ENCODE data around the gene PHKB.

The PHKB gene

DNA sequence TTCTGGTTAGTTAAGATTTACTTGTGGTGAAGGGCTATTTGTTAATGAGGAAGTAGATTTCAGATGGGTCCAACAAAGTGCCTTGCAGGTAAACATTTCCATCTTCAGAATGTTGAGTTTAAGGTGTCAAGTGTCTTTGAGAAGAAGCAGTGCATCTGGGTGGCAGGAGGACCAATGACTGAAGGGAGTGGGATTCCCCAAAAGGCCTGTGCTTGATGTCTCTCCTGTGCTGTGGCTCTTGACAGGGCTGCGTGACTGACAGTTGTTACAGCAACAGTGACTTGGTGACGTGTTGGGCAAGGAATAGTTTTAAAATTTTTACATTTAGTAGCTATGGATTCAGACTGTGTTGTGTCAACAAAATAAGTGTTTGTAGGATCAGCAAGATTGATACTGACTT lies 149.9 kb downstream of the PHKB start:
- DNase-seq (ENCODE audit: insufficient read length, low spot score) = no peak
- TF ChIP-seq, protein P1, sequence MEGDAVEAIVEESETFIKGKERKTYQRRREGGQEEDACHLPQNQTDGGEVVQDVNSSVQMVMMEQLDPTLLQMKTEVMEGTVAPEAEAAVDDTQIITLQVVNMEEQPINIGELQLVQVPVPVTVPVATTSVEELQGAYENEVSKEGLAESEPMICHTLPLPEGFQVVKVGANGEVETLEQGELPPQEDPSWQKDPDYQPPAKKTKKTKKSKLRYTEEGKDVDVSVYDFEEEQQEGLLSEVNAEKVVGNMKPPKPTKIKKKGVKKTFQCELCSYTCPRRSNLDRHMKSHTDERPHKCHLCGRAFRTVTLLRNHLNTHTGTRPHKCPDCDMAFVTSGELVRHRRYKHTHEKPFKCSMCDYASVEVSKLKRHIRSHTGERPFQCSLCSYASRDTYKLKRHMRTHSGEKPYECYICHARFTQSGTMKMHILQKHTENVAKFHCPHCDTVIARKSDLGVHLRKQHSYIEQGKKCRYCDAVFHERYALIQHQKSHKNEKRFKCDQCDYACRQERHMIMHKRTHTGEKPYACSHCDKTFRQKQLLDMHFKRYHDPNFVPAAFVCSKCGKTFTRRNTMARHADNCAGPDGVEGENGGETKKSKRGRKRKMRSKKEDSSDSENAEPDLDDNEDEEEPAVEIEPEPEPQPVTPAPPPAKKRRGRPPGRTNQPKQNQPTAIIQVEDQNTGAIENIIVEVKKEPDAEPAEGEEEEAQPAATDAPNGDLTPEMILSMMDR (IDR thresholded peaks at IDR 0.05; ENCODE audit: insufficient read depth, missing control alignments) = no peak
- no peak for FAIRE-seq

DNA sequence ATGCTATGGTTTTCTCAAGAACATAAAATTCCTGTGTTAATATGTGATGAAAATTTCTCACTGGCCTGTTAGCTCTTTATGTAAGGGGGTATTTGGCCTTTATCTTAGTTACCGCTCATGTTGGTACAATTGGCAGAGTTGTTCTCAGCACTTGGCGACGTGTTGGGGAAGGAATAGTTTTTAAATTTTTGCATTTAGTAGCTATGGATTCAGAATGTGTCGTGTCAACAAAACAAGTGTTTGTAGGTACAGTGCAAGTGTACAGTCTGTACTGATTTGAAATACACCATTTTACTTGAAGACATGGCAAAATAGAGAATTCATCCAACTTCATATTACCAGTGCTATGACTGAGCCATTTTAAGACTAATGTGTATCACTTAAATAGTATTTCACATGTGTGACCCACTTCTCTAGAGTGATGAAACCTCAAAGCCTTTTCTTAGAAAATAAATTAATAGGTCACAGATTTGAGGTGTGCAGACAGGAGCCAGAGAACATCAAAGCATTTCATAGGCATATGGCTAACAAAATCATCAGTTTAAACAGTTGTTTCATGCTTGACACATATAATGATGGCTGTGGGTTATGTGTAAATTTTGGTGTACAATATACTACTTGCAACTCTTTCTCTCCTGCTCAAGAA lies 150.8 kb downstream of the PHKB start:
- no peak for FAIRE-seq
- TF ChIP-seq, protein P1 (IDR thresholded peaks at IDR 0.05; ENCODE audit: insufficient read depth, missing control alignments) = no peak
- DNase-seq (ENCODE audit: insufficient read length, low spot score) = no peak

DNA sequence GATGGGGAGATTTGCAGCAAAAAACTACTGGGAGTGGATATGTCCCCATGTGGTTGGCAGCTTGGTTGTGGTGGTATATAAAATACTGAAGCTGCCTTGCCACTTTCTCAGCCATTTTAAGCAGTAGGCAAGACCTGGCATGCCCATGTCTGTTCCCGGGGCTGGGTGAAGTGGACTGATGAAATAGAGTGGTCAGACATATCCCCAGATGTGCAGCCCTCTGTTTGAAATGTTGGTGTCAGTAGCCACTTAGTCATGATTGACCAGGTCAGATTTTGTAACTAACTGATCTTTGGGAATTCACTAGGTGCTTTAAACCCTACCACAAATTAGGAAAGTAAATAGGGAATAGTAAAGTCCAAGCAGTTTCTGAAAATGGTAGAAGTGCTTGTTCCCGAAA lies 151.6 kb downstream of the PHKB start:
- FAIRE-seq = no peak
- TF ChIP-seq, protein P1 (IDR thresholded peaks at IDR 0.05; ENCODE audit: insufficient read depth, missing control alignments) = no peak
- DNase-seq (ENCODE audit: insufficient read length, low spot score) = no peak

DNA sequence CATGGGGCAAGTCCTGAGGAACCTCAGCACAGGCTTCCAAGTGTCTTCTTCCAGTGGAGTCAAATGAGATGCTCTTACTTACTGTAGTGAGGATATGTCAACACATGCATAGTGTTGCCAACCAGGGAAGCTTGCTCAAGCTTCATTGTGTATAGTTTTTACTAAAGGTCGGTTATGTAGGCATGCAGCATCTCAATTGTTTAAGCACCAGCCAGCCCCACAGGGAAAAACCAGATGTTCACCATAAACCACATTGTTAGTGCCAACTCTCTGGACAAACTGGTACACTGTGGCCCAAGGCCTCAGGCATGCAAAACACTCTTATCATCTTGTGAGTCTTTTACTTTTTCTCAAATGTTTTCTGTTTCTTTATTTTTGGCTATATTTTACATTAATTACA lies 152.1 kb downstream of the PHKB start:
- FAIRE-seq (no peak), DNase-seq (ENCODE audit: insufficient read length, low spot score) (no peak)
- TF ChIP-seq, protein P1 (IDR thresholded peaks at IDR 0.05; ENCODE audit: insufficient read depth, missing control alignments) = no peak

DNA sequence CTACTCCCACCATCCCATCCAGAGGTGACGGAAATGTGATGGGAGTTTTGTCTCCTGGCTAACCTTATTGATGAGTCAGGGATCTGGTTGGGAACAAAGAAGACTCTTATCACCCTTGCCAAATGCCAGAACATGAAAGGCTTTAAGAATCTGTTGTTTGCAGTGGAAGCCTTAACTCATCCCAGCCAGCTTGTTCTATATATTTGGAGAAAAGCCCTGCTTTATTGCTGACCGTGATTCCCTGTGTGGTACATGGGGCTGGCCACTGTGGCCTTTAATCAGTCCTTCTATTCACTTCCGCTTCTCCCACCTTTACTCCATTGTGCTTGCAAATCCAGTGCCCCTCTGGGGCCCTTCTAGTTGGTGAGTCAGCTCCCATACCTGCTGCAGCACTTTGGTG lies 156.6 kb downstream of the PHKB start:
- TF ChIP-seq, protein P1 (IDR thresholded peaks at IDR 0.05; ENCODE audit: insufficient read depth, missing control alignments) = no peak
- FAIRE-seq (no peak), DNase-seq (ENCODE audit: insufficient read length, low spot score) (no peak)

DNA sequence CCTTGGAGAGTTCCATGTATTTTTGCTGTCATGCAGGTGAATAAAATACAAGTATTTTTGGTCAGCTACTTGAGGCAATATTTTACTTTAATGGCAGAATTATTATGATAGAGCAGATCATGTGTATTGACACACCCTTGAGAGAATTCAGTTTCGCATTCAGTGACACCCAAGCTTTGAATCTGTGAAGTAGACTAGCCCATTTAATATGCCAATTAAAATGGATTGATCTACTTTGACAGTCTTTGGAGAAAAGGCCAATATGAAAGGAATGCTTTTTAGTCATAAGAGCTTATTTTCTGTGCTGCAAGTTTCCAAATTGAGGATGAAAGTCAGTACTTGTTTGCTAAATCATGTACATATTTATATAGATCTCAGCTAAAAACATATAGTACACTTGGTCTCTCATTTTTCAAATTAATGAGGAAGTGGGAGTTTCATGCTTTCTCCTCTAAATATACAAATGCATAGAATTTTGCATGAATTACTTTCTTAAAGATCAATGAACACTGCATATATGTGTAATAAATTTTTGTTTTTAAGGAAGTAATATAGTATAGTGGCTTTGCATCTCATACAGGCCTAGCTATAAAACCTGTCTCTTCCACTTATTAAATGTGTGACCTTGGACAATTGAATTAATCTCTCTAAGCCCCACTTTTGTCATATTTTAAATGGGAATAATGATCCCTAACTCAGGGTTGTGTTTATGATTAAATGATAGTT lies 161.5 kb downstream of the PHKB start:
- FAIRE-seq = no peak
- no peak for DNase-seq (ENCODE audit: insufficient read length, low spot score)
- TF ChIP-seq, protein P1 (IDR thresholded peaks at IDR 0.05; ENCODE audit: insufficient read depth, missing control alignments) = no peak

DNA sequence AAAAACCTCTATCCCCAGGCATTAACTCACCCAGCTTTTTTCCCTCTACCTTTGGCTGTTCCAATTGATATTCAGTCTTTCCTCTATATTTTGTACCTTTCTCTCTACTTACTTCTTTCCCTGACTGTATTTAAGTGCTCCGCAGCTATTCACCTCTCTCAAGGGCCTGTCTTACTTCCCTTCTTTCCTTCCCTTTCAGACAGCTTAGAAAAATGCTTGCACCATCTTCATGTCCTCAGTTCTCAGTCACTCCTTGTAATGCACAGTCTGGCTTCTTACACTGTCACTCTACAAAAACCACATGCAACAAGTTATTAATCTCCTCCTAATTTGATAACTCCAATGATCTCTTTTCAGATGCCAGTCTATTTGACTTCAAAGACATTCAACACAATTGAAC lies 163.4 kb downstream of the PHKB start:
- FAIRE-seq (no peak), DNase-seq (ENCODE audit: insufficient read length, low spot score) (no peak)
- TF ChIP-seq, protein P1 (IDR thresholded peaks at IDR 0.05; ENCODE audit: insufficient read depth, missing control alignments) = no peak

All from D721Med (cell line).